Activated T-cell treated with anti-CD3 and anti-CD28 coated beads, Interleukin-2, amount 50 U/mL, for 24 hours (primary cell): ENCODE data around the gene WFDC6.

Experiments
- DNase-seq: peaks from one replicate; pipeline ENCODE4 v3.0.0-alpha.2; 2020
- H3K27ac Mint-ChIP-seq: 2 replicates; pipeline ENCODE4 v1.8.0; 2020; ENCODE audit warnings: mild to moderate bottlenecking, mixed read lengths
- H3K27me3 Mint-ChIP-seq: 2 replicates; pipeline ENCODE4 v1.8.0; 2020; ENCODE audit warnings: mixed read lengths
- H3K36me3 Mint-ChIP-seq: 2 replicates; pipeline ENCODE4 v1.8.0; 2020; ENCODE audit warnings: low read depth, mixed read lengths
- H3K4me1 Mint-ChIP-seq: 2 replicates; pipeline ENCODE4 v1.8.0; 2020; ENCODE audit warnings: low read depth, mixed read lengths
- H3K4me3 Mint-ChIP-seq: 2 replicates; pipeline ENCODE4 v1.8.0; 2020; ENCODE audit warnings: mild to moderate bottlenecking, moderate library complexity, mixed read lengths
- H3K9me3 Mint-ChIP-seq: 2 replicates; pipeline ENCODE4 v1.8.0; 2020; ENCODE audit warnings: mixed read lengths

Gene WFDC6

DNA sequence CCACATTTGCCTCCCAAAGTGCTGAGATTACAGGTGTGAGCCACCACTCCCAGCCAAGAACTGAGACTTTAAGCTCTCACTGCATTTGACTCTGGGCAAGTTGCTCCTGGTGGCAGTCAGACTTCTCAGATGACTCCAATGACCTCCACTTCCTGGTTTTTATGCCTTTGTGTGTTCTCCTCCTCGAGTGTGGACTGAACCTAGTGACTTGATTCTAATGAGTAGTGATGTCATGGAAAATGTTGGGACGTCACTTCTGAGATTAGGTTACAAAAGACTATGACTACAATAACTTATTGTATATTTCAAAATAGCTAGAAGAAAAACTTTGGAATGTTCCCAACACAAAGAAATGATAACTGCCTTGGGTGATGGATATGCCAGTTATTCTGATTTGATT lies 35.9 kb downstream of the WFDC6 start:
- Mint-ChIP-seq H3K27me3 (peaks cover 72% of the 10 kb centered on the region), H3K4me3 (no peak overlapping the region), H3K27ac (no peak overlapping the region), H3K4me1 (peaks cover 13% of the 10 kb centered on the region), H3K36me3 (no peaks in the 10 kb centered on the region), H3K9me3 (no peaks in the 10 kb centered on the region)
- no peak for DNase-seq

DNA sequence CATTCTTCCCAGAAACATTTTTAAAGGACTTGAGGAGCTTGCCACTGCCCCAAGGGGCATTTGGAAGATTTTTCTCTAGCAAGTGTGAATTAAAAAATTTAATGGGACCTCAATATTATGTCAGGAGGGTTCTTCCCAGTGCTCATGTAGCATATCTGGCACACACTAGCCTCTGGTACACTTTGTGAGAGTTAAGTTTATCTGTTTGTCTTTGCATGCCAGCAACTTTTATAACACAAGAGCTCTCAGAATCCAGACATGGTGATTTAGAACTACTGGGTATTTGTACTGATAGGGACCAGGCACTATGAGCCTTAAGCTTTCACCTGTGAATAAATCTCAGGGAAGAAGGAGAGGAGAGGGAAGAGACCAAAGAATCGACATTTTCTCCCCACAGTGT lies 36.7 kb downstream of the WFDC6 start:
- Mint-ChIP-seq H3K36me3 (no peaks in the 10 kb centered on the region), H3K4me3 (no peak overlapping the region), H3K9me3 (no peaks in the 10 kb centered on the region), H3K27me3 (peaks cover 65% of the 10 kb centered on the region), H3K4me1 (peaks cover 8% of the 10 kb centered on the region), H3K27ac (no peak overlapping the region)
- DNase-seq = no peak

DNA sequence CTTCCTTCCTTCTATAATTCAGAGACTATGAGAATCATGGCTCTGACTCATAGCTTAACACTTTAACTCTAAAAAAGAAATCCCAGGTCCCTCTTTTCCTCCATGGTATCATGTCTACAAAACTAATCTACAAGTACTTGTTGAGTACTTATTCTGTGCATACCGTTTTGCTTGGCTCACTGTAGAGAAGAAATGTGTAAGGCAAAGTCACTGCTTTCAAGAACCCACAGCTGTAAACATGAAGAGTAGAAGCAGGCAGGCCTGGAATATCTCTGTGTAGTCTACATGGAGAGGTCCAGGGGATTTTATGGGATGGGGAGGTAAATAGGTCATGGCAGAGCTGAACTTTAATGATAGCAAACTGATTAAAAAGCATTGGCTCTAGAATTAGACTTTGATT lies 37.7 kb downstream of the WFDC6 start:
- Mint-ChIP-seq H3K9me3 (no peaks in the 10 kb centered on the region), H3K4me3 (no peak overlapping the region), H3K27ac (no peak overlapping the region), H3K4me1 (no peaks in the 10 kb centered on the region), H3K36me3 (no peaks in the 10 kb centered on the region), H3K27me3 (peaks cover 61% of the 10 kb centered on the region)
- DNase-seq = no peak

- no peak overlapping the region for H3K27ac Mint-ChIP-seq
- H3K9me3 Mint-ChIP-seq = no peaks in the 10 kb centered on the region
- H3K4me1 Mint-ChIP-seq = no peaks in the 10 kb centered on the region
- no peak overlapping the region for H3K4me3 Mint-ChIP-seq
- H3K36me3 Mint-ChIP-seq = no peaks in the 10 kb centered on the region
- peaks cover 48% of the 10 kb centered on the region for H3K27me3 Mint-ChIP-seq
- no peak for DNase-seq
Observed at GRCh38 chr20:45500022-45500421, 39.3 kb downstream of the WFDC6 start.

GRCh38 chr20:45497971-45498494 lies 41.2 kb downstream of the WFDC6 start:
- Mint-ChIP-seq H3K9me3 (no peaks in the 10 kb centered on the region), H3K36me3 (no peaks in the 10 kb centered on the region), H3K27ac (no peak overlapping the region), H3K4me1 (no peaks in the 10 kb centered on the region), H3K27me3 (peaks cover 41% of the 10 kb centered on the region), H3K4me3 (no peak overlapping the region)
- no peak for DNase-seq

GRCh38 chr20:45496166-45496565 lies 43.1 kb downstream of the WFDC6 start:
- Mint-ChIP-seq H3K36me3 (no peaks in the 10 kb centered on the region), H3K27ac (no peak overlapping the region), H3K4me1 (no peaks in the 10 kb centered on the region), H3K9me3 (no peaks in the 10 kb centered on the region), H3K27me3 (peaks cover 34% of the 10 kb centered on the region), H3K4me3 (no peak overlapping the region)
- no peak for DNase-seq

DNA sequence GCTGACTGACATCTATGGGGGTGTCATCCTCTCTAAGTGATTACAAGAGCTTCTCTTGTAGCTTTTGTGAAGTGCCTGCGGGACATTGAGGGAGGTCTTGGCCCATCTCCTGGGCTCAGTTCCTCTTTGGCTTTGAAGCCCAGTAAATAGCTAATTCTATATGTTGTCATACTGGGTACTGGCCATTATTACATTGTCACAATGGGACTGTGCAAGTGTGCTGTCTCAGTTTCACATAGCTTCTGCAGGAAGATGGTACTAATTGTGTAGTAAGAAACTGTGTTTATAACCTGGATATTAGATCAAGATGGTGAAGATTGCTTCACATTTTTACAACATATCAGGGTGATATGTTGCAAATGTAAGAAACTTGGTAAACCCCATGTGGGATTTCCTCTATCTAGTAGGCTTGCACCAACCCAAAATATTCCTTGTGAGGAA lies 43.8 kb downstream of the WFDC6 start:
- peaks cover 30% of the 10 kb centered on the region for H3K27me3 Mint-ChIP-seq
- H3K4me3 Mint-ChIP-seq = no peak overlapping the region
- no peaks in the 10 kb centered on the region for H3K4me1 Mint-ChIP-seq
- H3K9me3 Mint-ChIP-seq = no peaks in the 10 kb centered on the region
- DNase-seq = no peak
- H3K36me3 Mint-ChIP-seq = no peaks in the 10 kb centered on the region
- no peak overlapping the region for H3K27ac Mint-ChIP-seq

DNA sequence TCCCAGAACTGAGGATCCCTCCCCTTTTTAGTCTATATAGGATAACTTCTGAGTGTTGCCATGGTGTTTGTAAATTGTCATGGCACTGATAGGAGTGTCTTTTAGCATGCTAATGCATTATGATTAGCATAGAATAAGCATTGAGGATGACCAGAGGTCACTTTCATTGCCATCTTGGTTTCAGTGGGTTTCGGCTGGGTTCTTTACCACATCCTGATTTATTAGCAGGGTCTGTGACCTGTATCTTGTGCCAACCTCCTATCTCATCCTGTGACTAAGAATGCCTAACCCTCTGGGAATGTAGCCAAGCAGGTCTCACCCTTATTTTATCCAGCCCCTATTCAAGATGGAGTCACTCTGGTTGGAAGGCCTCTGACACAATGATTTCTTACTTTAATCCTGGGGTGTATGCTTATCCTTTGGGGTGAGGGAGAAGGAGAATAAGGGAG lies 50.2 kb downstream of the WFDC6 start:
- no peak overlapping the region for H3K4me3 Mint-ChIP-seq
- H3K27ac Mint-ChIP-seq = no peak overlapping the region
- no peak for DNase-seq
- peaks cover 39% of the 10 kb centered on the region for H3K27me3 Mint-ChIP-seq
- H3K9me3 Mint-ChIP-seq = no peaks in the 10 kb centered on the region
- H3K4me1 Mint-ChIP-seq = no peaks in the 10 kb centered on the region
- H3K36me3 Mint-ChIP-seq = no peaks in the 10 kb centered on the region

GRCh38 chr20:45487231-45487635 lies 52.0 kb downstream of the WFDC6 start:
- H3K27me3 Mint-ChIP-seq = peaks cover 38% of the 10 kb centered on the region

DNA sequence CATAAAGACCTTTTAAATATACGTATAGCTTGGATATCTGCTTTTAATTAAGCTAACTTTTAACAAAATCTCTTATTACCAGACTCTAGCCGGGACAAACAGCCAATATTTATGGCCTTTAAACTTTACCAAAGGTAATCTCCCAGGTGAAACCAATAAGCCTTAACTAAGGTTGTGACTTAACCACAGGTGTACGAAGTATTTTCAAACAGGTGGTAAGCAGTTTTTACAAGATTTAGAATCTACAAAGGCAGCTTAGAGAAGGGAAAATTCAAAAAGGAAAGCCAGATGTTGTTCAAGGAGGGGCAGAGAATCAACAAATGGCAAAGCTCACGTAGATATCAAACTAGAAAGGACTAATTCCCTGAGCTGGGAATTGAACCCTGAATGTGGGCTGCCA lies 53.9 kb downstream of the WFDC6 start:
- no peaks in the 10 kb centered on the region for H3K9me3 Mint-ChIP-seq
- H3K27ac Mint-ChIP-seq = no peak overlapping the region
- H3K36me3 Mint-ChIP-seq = no peaks in the 10 kb centered on the region
- no peaks in the 10 kb centered on the region for H3K4me1 Mint-ChIP-seq
- H3K27me3 Mint-ChIP-seq = peaks cover 51% of the 10 kb centered on the region
- DNase-seq = no peak
- no peak overlapping the region for H3K4me3 Mint-ChIP-seq

More at GRCh38 chr20:45487231-45487635, 52.0 kb downstream of the WFDC6 start:
- Mint-ChIP-seq H3K4me3 (no peak overlapping the region), H3K4me1 (no peaks in the 10 kb centered on the region), H3K9me3 (no peaks in the 10 kb centered on the region), H3K27ac (no peak overlapping the region), H3K36me3 (no peaks in the 10 kb centered on the region)
- no peak for DNase-seq

DNA sequence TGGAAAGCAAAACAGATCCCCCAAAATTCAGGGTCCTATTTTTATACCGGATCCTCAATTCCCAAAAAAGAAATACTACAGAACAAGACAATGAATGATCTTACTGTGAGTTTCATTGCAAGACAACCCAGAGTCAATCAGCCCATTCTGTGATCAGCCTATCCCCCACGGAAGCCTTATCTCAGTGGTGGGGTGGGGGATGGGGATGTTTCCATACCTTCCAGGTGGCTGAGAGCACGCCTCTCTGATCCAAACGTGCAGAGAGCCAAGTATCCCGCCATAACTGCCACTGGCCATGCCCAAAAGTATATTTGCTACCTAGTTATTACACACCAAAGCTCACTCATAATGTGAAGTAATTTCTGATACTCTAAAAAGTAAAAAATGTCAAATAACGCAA lies 54.6 kb downstream of the WFDC6 start:
- H3K27ac Mint-ChIP-seq = no peak overlapping the region
- DNase-seq = no peak
- H3K4me1 Mint-ChIP-seq = no peaks in the 10 kb centered on the region
- H3K4me3 Mint-ChIP-seq = no peak overlapping the region
- H3K9me3 Mint-ChIP-seq = no peaks in the 10 kb centered on the region
- H3K27me3 Mint-ChIP-seq = peaks cover 55% of the 10 kb centered on the region
- no peaks in the 10 kb centered on the region for H3K36me3 Mint-ChIP-seq
